Measurements from ENCODE around the gene FAR1. TPM values are rescaled to one million over a fixed set of nuclear protein-coding genes. Genes with fewer than 3 reads are reported as not detected.

FAR1 gene
- total RNA-seq, 1 experiment from 2014 or later, result 39.1 TPM

DNA sequence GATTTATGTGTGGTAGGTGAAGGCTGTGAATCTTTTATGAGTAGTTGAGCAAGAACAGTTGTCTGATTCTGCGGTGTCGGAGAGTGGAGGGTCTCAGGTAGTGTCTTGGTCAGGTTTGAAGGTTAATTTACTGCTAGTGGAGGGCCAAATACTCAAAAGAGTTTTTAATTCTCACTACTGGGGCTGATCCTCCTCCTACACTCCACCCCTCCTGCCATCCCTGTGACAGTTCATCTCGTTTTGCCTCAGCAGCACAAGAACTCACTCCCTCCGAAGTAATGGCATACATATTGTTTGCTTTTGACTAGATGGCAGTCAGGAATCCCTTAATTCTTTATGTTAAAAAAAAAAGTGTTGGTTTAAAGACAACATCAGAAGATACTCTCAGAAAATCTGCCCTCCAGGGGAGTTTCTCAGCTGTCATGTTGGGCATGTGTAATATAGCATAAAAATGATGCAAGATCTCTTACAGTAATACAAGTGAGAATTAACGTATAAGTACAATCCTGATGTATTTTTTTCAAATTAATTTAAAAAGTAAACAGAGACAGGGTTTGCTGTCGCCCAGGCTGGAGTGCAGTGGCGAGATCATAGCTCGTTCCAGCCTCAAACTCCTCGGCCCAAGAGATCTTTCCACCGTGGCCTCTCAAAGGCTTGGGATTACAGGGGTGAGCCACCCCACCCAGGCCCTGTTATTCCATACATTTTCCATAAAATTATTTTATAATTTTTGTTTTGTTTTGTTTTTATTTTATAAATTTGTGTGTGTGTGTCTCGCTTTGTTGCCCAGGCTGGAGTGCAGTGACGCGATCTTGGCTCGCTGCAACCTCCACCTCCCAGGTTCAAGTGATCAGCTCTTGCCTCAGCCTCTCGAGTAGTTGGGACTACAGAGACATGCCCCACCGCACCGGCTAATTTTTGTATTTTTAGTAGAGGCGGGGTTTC, 1.3 kb downstream of the FAR1 start:
- DNase-seq (ENCODE audit: extremely low read depth, low read depth), result no peak

DNA sequence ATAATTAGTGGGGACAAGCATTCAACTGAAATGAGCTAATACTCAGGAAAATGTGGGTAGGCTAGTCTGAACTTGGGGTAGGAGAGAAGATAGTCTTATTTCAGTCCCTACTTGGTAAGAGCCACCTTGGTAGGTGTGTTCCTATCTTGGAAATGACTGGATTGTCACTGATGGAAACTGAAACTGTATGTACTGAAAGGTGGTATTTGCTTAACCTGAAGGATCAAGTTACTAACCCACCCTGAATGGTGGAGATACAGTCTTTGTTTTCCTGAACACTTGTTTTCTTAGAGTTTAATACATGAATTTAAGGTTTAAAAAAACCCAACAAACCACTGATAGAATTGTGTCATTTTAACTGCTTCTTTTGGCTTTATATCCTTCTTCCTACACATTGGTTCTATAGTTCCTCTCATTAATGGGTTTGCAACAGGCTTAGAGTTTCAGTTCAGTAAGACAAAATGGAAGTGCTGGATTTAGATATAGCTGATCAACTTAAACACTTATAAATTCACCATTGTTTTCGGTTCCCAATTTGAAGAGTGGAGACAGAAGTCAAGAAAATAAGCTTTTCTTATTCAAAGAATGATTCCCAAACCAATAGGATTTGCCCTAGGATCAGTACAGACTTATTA, 4.2 kb downstream of the FAR1 start:
- no peak for DNase-seq (ENCODE audit: extremely low read depth, low read depth)

DNA sequence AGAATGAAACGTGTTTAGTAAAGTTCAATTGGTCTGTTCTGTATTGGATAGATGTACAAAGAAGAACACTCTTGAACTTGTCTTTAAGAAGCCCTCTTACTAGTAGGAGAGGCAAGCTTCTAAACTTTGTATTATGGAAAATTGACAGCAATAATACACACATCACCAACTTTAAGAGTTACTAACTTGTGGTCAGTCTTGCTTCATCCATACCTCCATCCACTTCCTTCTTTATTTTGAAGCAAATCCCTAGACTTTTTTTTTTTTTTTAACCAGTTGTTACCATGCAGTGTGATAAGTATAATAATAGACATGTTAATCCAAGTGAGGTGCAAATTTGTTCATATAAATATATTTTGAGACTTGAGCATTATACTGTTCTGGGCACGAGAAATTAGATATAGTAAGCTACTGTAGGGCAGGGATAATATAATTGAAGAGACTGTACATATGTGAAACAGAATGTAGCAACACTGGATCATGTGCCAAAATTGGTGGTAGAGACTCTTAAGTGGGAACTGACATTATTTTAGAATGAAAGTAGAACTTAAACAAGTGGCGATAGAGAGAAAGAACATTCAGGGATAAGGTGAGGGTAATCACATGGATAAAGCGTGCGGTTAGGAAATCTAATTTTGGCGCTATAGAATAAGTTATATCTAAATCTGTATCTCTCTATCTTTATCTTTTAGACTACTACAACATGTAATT, 6.5 kb downstream of the FAR1 start:
- no peak for DNase-seq (ENCODE audit: extremely low read depth, low read depth)

DNA sequence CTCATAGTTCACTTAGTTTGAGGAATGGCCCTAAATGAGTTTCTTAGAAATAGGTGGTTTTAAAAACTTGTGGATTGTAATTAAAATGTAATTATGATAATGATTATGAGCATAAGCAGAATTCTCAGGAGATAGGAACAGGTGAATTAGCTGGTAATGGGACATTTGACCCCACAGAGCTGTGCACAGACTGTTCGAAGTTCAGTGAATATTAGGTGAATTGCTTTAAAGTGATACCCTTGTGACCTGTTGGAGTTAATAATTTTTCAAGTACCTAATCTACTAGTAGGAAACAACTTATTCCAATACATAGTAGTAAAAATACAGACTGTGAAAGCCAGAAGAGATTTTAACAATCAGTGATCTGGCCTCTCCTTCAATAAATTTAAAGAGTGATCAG, 8.1 kb downstream of the FAR1 start:
- DNase-seq (ENCODE audit: extremely low read depth, low read depth), result no peak

DNA sequence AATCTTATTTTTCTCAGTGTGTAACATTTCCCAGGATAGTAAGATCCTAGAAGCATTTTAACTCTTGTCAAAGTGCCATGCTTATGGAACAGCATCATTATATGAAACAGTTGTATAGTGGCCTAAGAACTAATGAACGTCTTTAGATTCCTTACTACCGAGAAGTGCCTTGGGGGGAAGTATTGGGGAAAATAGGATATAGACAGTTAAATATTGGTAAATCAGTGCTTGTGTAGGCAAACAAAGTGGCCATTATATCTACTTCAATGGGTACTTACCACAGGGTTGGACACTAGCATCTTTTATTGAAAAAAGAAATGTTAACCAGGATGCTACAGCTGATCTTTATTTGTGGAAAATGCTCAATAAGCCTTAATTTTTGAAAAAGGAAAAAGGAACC, 11.3 kb downstream of the FAR1 start:
- DNase-seq (ENCODE audit: extremely low read depth, low read depth), result no peak

DNA sequence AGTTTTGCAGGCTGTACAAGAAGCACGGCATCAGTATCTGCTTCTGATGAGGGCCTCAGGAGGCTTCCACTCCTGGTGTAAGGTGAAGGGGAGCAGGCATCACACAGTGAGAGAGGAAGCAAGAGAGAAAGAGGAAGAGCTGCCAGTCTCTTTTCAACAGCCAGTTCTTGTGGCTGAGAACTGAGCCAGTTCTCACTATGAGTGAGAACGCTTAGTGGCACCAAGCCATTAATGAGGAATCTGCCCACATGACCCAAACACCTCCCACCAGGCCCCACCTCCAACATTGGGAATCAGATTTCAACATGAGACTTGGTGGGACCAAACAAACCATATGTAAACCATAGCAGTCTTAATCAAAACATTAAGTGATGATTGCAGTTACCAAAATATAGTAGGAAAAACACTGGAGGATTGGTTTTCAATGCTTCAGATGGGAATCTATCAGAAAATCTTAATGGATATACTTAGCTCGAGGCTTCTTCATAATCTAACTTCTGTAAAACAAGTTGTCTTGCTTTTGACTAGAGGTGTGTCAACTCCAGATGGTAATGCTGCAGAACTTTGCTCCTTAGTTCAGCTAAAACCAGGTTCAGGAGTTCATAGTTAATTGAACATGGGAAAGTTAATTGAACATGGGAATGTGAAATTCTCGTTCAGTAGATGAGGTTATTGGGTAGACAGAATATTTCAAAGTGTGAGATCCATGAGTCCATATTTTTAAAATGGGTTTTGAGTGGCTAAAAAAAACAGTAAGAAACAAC, 12.2 kb downstream of the FAR1 start:
- no peak for DNase-seq (ENCODE audit: extremely low read depth, low read depth)

DNA sequence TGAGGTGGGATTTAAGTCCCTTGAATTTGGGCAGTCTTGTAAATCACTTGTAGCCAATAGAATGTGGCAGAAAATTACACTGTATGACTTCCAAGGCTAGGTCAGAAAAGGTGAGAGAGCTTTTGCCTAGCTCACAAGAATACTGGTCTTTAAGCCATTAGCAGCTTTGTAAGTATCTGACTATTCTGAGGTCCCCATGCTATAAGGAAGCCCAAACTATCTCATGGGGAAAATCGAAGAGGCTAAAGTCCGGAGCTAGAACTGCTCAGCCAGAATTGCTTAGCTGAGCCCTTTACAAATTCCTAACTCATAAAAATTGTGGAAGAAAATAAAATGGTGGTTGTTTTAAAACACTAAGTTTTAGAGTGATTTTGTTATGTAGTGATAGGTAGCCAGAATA, 13.0 kb downstream of the FAR1 start:
- no peak for DNase-seq (ENCODE audit: extremely low read depth, low read depth)

DNA sequence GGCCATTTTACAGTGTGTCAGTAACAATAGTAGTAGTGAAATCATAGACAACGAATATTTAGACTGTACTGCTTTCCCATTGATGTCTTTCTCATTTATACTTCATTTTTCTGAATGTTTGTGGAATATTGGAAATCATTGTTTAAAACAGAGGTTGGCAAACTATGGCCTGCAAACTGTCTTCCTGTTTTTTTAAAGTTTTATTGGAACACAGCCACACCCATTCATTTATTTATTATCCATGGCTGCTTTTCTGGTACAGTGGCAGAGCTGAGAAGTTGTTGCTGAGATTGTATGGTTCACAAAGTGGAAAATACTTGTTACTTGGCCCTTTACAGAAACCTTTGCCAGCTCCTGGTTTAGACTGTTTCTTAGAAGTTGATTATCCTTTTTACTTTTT, 13.7 kb downstream of the FAR1 start:
- DNase-seq (ENCODE audit: extremely low read depth, low read depth), result no peak

DNA sequence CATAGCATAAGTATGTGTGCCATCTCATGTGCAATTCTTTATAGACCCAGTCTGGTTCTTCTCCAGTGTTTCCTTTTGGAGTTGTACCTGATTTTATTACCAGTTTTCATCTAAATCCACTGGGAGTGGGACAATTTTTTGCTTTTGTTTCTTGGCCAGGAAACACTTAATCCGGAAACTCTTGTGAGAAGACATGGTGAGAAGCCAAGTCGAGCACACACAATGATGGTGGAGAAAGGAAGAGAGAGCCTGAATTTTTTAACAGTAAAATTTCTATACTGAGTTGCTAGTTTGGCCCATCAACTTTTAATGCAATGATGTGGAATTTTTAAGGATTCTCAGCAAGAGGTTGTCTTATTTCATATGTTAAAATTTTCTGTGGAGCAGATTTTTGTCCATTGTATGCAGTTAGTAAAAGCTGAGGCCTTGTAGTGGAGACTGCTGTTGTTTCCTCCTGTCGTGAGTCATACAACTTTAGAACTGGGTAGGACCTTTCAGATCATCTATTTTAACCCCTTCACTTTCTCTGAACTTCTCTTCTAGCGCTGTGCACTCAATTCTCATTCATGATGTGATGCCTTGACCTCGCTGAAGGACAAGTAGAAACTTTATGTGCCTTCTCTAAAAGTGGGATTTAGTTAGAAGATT, 17.1 kb downstream of the FAR1 start:
- no peak for DNase-seq (ENCODE audit: extremely low read depth, low read depth)

DNA sequence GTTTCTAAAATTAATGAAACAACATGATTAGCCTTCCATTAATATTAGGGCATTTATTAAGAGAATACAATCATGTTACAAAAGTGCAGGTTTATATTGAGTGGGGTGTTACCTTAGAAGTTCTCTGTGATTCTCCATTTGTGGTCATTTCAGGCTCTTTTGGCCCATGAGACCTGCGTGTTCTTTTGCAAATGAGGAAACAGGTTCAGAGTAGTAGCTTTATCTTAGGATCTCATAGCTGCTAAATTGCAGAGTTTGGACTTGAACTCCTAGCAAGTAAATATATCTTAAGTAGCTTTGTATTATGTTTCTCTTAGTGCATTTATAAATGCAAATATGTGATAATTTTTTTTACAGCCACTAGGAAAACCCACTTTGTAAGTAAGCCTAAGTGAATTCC, 18.3 kb downstream of the FAR1 start:
- DNase-seq (ENCODE audit: extremely low read depth, low read depth), result no peak

DNA sequence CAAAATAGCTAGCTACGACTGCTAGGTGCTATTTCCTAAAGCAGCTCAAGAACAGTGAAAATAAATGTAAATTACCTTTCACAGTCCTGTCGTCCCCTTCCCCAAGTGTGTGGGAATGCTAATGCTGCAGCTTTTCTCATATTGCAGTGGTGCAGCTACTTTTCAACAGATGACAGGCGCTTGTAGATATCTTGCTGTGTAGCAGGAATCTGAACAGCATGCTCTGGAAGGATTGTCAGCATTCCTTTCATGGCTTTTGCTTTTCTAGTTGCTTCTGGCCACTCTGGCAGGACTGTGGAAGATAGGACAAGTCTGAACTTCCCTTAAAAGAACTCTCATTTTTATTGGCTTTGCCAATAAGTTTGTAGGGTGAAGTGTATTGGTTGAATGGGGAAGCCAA, 18.8 kb downstream of the FAR1 start:
- no peak for DNase-seq (ENCODE audit: extremely low read depth, low read depth)

DNA sequence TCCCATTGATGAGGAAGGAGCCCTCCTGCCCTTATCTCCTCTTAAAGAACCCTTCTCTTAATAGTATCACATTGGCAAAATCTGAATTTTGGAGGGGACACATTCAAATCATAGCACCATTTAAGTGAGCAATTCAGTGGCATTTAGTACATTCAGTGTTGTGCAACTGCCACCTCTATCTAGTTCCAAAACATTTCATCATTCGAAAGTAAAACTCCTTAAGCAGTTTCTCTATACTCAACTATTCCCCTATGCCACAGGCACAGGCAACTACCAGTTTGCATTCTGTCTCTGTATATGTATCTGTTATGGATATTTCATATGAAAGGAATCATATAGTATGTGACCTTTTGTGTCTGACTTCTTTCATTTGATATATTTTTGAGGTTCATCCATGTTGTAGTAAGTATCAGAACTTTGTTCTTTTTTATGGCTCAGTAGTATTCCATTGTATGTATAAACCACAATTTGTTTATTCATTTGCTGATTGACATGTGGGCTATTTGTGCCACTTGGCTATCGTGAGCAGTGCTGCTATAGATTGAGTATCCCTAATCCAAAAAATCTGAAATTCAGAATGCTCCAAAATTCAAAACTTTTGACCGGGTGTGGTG, 22.9 kb downstream of the FAR1 start:
- no peak for DNase-seq (ENCODE audit: extremely low read depth, low read depth)

DNA sequence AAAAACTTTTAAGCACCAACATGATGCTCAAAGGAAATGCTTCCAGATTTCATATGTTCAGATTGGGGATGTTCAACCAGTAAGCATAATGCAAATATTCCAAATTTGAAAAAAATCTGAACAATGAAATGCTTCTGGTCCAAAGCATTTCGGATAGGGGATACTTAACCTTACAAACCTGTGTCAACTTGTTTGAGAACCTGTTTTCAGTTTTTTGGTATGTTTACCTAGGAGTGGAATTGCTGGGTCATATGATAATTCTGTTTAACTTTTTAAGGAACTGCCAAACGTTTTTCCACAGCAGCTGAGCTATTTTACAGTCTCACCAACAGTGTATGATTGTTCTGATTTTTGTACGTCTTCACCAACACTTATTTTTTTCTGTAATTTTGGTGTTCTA, 23.7 kb downstream of the FAR1 start:
- no peak for DNase-seq (ENCODE audit: extremely low read depth, low read depth)

DNA sequence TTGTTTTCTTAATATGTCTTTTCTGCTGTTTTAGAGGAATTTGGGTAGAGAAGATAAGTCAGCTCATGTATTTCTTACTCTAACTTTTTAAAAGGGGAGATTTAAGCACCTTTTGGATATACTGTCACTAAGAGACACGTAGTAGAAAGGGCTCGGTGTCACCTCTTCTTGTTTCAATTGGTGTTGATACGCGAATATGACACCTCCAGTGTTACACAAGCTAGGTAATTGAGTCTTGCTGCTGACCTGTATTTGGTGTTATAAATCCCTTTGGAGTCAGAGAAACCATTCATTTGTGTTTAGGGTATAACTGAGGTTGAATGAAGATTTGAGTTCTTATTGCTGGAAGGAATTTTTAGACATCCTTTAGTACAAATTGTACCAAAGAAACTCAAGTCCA, 25.6 kb downstream of the FAR1 start:
- no peak for DNase-seq (ENCODE audit: extremely low read depth, low read depth)

DNA sequence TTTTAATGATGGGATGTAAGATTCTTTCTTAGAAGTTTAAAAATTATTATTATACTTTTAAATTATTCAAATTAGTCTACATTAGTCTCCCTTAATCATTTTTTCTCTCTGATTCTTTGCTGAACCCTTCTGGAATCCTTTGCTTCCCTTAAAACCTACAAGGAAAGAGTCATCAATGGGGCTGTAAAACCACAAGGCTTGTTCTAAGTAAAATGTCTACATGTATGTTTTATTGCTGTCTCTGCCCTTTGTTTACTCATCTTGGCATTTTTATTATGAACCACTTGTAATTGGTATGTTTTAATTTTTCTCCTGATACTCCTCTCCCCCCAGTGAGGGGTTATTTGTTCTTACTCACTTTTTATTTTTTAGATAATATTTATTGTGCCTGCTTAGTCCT, 27.4 kb downstream of the FAR1 start:
- DNase-seq (ENCODE audit: extremely low read depth, low read depth), result no peak

DNA sequence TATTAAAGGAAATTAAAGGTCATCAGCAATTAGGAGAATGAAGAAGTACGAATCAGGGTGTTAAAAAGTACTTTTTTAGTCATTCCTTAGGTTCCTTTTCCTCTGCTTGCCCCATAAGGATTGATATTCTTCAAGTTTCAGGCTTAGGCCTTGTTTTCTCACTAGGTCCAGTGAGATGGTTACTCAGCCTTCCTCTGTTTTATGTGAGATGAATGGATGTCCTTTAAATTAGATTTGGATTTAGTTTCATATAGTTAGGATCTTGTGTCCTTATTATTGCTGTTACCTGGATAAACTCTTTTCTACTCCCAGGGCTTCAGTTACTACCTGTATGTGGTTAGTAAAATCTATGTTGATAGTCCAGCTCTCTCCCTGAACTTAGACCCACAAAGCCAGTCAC, 29.2 kb downstream of the FAR1 start:
- no peak for DNase-seq (ENCODE audit: extremely low read depth, low read depth)

DNA sequence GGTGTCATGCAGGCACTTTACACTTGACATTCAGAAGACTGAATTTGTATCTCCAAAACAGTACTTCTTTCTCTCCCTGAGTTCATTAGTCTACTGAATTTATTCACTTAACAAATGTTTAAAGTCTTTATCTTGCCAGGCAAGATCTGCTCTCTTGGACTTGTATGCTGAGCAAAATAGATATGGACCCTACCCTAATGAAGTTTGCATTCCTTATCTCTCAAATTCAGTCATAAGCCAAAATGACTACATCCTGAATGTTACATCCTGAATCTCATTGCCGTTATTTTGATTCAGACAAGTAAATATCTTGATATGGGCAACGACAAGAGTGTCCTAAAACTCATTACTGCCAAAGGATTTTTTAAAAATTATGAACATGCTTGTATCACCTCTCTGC, 29.7 kb downstream of the FAR1 start:
- DNase-seq (ENCODE audit: extremely low read depth, low read depth), result no peak

DNA sequence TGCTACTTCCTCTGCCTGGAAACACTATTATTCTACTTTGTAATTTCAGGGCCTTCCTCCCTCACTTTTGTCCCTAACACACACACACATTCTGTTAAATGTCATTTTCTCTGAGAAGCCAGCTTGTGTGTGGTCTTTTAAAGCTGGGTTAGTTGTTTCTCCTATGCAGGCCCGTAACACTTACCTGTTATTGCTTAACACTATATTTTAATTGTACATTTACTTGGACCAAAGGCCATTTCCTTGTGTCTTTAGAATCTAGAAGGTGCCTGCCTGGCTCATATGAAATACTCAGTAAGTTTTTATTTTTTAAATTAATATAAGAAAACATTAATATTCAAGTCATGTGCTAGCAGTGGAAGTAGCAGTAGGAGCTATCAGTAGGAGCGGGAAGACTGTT, 30.6 kb downstream of the FAR1 start:
- no peak for DNase-seq (ENCODE audit: extremely low read depth, low read depth)

DNA sequence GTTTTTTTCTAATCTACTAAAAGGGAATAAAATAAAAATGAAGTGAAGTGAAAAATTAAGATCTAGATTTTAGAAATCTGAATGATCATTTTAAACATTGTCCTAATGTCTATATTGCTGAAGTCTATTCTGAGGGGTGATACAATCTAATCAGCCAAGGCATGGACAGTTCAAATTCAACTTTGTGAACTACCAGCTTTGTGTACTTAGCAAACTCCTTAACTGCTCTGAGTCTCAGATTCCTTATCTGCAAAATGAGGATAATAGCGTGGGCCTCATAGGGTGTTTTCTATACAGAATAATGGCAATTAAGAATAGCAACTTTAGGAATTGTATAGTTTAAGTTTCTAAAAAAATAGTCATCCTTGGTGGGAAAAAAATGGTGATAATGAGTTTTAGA, 31.4 kb downstream of the FAR1 start:
- DNase-seq (ENCODE audit: extremely low read depth, low read depth), result no peak

DNA sequence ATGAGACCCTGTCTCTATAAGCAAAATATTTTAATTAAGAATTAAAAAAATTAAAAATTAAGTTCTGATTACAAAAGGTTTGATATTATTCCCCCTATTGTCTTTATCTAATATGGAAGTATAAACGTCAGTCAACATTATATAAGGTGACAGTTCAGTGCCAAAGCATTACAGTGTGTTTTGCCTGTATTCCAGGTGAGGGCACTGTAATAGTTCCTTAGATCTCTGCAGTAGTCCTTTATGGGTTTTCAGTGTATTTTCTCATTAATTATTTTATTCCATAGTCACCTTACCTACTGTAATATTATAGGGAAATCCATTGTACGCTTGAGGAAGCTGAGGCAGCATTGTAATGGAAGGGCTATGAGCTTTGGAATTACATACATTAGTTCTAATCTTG, 33.0 kb downstream of the FAR1 start:
- no peak for DNase-seq (ENCODE audit: extremely low read depth, low read depth)

Measured in NCI-H460 (cell line).